ENCODE measurements around the gene MLLT10. TPM values are rescaled to one million over a fixed set of nuclear protein-coding genes. Genes with fewer than 3 reads are reported as not detected.

The MLLT10 gene
- total and polyA plus RNA-seq, 2 donors (not counting 3 experiments of a cell fraction or from before 2014, with no cell fraction given) = 35.4 to 54.0 TPM

DNA sequence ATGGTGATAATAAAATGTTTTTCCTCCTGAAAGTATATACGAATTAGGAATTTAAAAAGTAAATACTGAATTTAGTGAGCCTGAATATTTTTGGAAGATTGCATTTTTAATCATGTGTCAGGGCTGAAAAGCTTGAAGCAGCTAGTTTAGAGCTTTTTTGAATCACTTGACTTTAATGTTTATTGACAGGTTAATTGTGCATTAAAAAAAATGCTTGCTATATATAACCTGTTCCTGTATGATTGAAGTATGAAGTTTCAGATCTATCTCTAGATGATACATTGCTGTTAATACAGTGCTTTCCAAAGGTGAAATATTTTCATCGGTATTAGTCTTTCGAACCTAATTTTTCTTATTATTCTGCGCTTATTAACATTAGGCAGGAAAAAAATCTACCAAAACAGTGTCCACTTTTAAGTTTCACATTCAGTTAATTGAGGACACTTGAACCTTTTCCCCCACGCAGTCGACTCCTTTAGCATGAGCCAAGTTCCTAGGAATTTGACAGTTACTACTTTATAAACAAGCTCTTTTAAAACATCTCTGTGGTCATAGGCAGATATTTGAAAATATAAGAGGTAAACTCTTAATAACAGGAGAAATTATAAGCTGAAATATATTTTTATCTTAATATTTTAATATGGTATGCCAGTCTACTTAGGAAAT is 187.1 kb downstream of the MLLT10 start:
- no peak overlapping the region for H3K4me3 ChIP-seq (replicated peaks in 1 of 3; ENCODE audit: insufficient read depth in 1 of 3, low read depth in 1 of 3, low read length in 3 of 3)
- ChIA-PET CTCF (interaction anchor here (0.8 to 1.8 kb wide), 3 partner anchors 10 to 225 kb away, joined by 3 to 5 read pairs (median 4); no protein-coding TSS in a partner anchor), POLR2A (interaction anchor here (1.3 kb wide), 1 partner anchor 195 kb away, joined by 3 read pairs; no protein-coding TSS in a partner anchor)
- H3K4me1 ChIP-seq (ENCODE audit: control insufficient read depth, extremely low read depth, insufficient read depth, low read length) = peaks cover 14% of the 10 kb centered on the region
- H2AFZ ChIP-seq (ENCODE audit: low read depth, low read length) = no peak overlapping the region
- no peak for DNase-seq (ENCODE audit: low read depth, low spot score)
- no peak for TF ChIP-seq JUN (IDR thresholded peaks at IDR 0.05; ENCODE audit: borderline replicate concordance, insufficient read depth, insufficient read length, low read depth)
- no peak for TF ChIP-seq FOS (IDR thresholded peaks at IDR 0.05; ENCODE audit: borderline replicate concordance, insufficient read depth, low read length)
- TF ChIP-seq, protein P1, sequence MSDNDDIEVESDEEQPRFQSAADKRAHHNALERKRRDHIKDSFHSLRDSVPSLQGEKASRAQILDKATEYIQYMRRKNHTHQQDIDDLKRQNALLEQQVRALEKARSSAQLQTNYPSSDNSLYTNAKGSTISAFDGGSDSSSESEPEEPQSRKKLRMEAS (IDR thresholded peaks at IDR 0.05; ENCODE audit: insufficient read depth, insufficient read length) = no peak
- TF ChIP-seq, protein P2, sequence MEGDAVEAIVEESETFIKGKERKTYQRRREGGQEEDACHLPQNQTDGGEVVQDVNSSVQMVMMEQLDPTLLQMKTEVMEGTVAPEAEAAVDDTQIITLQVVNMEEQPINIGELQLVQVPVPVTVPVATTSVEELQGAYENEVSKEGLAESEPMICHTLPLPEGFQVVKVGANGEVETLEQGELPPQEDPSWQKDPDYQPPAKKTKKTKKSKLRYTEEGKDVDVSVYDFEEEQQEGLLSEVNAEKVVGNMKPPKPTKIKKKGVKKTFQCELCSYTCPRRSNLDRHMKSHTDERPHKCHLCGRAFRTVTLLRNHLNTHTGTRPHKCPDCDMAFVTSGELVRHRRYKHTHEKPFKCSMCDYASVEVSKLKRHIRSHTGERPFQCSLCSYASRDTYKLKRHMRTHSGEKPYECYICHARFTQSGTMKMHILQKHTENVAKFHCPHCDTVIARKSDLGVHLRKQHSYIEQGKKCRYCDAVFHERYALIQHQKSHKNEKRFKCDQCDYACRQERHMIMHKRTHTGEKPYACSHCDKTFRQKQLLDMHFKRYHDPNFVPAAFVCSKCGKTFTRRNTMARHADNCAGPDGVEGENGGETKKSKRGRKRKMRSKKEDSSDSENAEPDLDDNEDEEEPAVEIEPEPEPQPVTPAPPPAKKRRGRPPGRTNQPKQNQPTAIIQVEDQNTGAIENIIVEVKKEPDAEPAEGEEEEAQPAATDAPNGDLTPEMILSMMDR (IDR thresholded peaks at IDR 0.05; ENCODE audit: extremely low read depth in 1 of 2, insufficient read depth in 1 of 2, low read depth in 1 of 2, low read length in 2 of 2) = no peak
- TF ChIP-seq POLR2AphosphoS5 (IDR thresholded peaks at IDR 0.05; ENCODE audit: insufficient read depth, low read depth, low read length) = no peak
- TF ChIP-seq GATA2 (IDR thresholded peaks at IDR 0.05; ENCODE audit: insufficient read depth, insufficient read length, low read depth, low read length) = no peak
- no peak for TF ChIP-seq EZH2 (IDR thresholded peaks at IDR 0.05; ENCODE audit: borderline replicate concordance, low read depth, low read length, severe bottlenecking)
- no peak for TF ChIP-seq POLR2A (IDR thresholded peaks at IDR 0.05; ENCODE audit: low read depth, low read length)
- TF ChIP-seq MYC (IDR thresholded peaks at IDR 0.05; ENCODE audit: low read depth, low read length) = no peak
- no TSS peak for BruUV-seq (replicated peaks)
- H3K36me3 ChIP-seq (ENCODE audit: control insufficient read depth in 2 of 2, extremely low read depth in 1 of 2, insufficient read depth in 2 of 2, low read length in 2 of 2) = no peaks in the 10 kb centered on the region
- H3K9ac ChIP-seq (replicated peaks; ENCODE audit: extremely low read depth, insufficient read depth, low read length) = no peak overlapping the region
- H3K9me1 ChIP-seq (replicated peaks; ENCODE audit: control insufficient read depth, extremely low read depth, insufficient read depth, low read length) = no peaks in the 10 kb centered on the region
- H3K27ac ChIP-seq (ENCODE audit: insufficient read depth, low read depth, low read length) = no peak overlapping the region
- no peaks in the 10 kb centered on the region for H3K9me3 ChIP-seq (replicated peaks; ENCODE audit: control insufficient read depth, insufficient read depth, low read length)
- H3K4me2 ChIP-seq (ENCODE audit: insufficient read depth, low read length) = no peak overlapping the region
- dilution Hi-C loops (cut with MboI; ENCODE audit: extremely low pct_ligation_motif_present, low sequenced_read_pairs) (no loop called here), intact Hi-C loops (cut with micrococcal nuclease) (no loop called here)
- H3K79me2 ChIP-seq (ENCODE audit: control insufficient read depth, insufficient read depth, low read length) = no peaks in the 10 kb centered on the region
- H3K27me3 ChIP-seq (ENCODE audit: control insufficient read depth in 2 of 2, insufficient read depth in 2 of 2, low read length in 2 of 2) = no peaks in the 10 kb centered on the region
- H4K20me1 ChIP-seq (replicated peaks; ENCODE audit: control insufficient read depth, extremely low read depth, insufficient read depth, low read length) = no peaks in the 10 kb centered on the region
- FAIRE-seq = no peak

Data from endothelial cell of umbilical vein (primary cell).